ENCODE measurements around the gene HLF. TPM values are rescaled to one million over a fixed set of nuclear protein-coding genes. Genes with fewer than 3 reads are reported as not detected.

HLF gene
- total RNA-seq, 1 donor from 2014 or later: 0.69 TPM

GRCh38 chr17:55279788-55280187 lies 15.0 kb downstream of the HLF start:
- Mint-ChIP-seq H3K9me3 (no peaks in the 10 kb centered on the region), H3K4me1 (no peaks in the 10 kb centered on the region), H3K27me3 (peaks cover 25% of the 10 kb centered on the region), H3K4me3 (no peak overlapping the region), H3K36me3 (ENCODE audit: low read depth) (no peaks in the 10 kb centered on the region), H3K27ac (no peak overlapping the region)
- intact Hi-C loops (cut with micrococcal nuclease): no loop called here
- ATAC-seq (ENCODE audit: low read depth) (no peak), DNase-seq (no peak)
- ChIA-PET CTCF (no interaction called here), POLR2A (no interaction called here)
- no peak for TF ChIP-seq CTCF (IDR thresholded peaks at IDR 0.05)

DNA sequence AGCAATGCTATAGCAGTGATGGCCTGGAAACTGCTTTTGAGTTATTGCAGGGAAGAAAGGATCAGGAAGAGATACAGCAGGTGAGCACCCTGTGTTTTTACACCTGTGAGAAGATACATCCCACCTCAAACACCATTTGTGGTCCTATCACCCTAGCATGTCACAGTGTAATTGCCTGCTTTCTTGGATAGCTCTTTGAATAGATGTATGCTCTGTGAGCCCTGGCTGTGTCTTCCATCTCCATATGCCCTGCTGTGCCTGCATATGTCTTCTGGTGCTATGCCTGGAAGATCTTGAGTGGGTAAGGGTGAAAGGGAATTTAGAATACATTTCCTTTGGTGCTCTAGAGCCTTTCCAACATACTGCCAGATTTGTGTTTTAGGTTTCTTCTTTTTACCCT lies 15.5 kb downstream of the HLF start:
- POLR2A ChIA-PET: no interaction called here
- Mint-ChIP-seq H3K36me3 (ENCODE audit: low read depth) (no peaks in the 10 kb centered on the region), H3K4me1 (no peaks in the 10 kb centered on the region), H3K4me3 (no peak overlapping the region), H3K9me3 (no peaks in the 10 kb centered on the region), H3K27ac (no peak overlapping the region), H3K27me3 (peaks cover 25% of the 10 kb centered on the region)
- ATAC-seq (ENCODE audit: low read depth) (no peak), DNase-seq (no peak)
- intact Hi-C loops (cut with micrococcal nuclease): no loop called here
- CTCF ChIA-PET: no interaction called here
- TF ChIP-seq CTCF (IDR thresholded peaks at IDR 0.05): no peak

GRCh38 chr17:55281649-55282378 lies 17.1 kb downstream of the HLF start:
- ChIA-PET CTCF (no interaction called here), POLR2A (interaction anchor here (0.6 kb wide), 1 partner anchor 657 kb away, joined by 4 read pairs; no protein-coding TSS in a partner anchor)
- intact Hi-C loops (cut with micrococcal nuclease): no loop called here
- ATAC-seq (ENCODE audit: low read depth) (no peak), DNase-seq (no peak)
- Mint-ChIP-seq H3K27ac (no peak overlapping the region), H3K36me3 (ENCODE audit: low read depth) (no peaks in the 10 kb centered on the region), H3K27me3 (peaks cover 17% of the 10 kb centered on the region), H3K9me3 (no peaks in the 10 kb centered on the region), H3K4me1 (no peaks in the 10 kb centered on the region), H3K4me3 (no peak overlapping the region)
- TF ChIP-seq CTCF (IDR thresholded peaks at IDR 0.05): no peak

- Mint-ChIP-seq H3K4me3 (no peak overlapping the region), H3K9me3 (no peaks in the 10 kb centered on the region), H3K27me3 (peaks cover 17% of the 10 kb centered on the region), H3K27ac (no peak overlapping the region), H3K36me3 (ENCODE audit: low read depth) (no peaks in the 10 kb centered on the region), H3K4me1 (no peaks in the 10 kb centered on the region)
- ATAC-seq (ENCODE audit: low read depth) (no peak), DNase-seq (no peak)
- no peak for TF ChIP-seq CTCF (IDR thresholded peaks at IDR 0.05)
- intact Hi-C loops (cut with micrococcal nuclease): no loop called here
- CTCF ChIA-PET: no interaction called here
- POLR2A ChIA-PET: no interaction called here
Measured at GRCh38 chr17:55282379-55282702, 17.6 kb downstream of the HLF start.

- ChIA-PET CTCF (no interaction called here), POLR2A (no interaction called here)
- intact Hi-C loops (cut with micrococcal nuclease): no loop called here
- H3K9me3 Mint-ChIP-seq: no peaks in the 10 kb centered on the region
- no peak for ATAC-seq (ENCODE audit: low read depth)
- DNase-seq: no peak
- no peaks in the 10 kb centered on the region for H3K4me1 Mint-ChIP-seq
- TF ChIP-seq CTCF (IDR thresholded peaks at IDR 0.05): no peak
- H3K27ac Mint-ChIP-seq: no peak overlapping the region
- H3K4me3 Mint-ChIP-seq: no peak overlapping the region
- peaks cover 17% of the 10 kb centered on the region for H3K27me3 Mint-ChIP-seq
- H3K36me3 Mint-ChIP-seq (ENCODE audit: low read depth): no peaks in the 10 kb centered on the region
Measured at GRCh38 chr17:55282741-55283140, 18.0 kb downstream of the HLF start.
